ENCODE measurements around the gene LRRC71.

LRRC71 gene

DNA sequence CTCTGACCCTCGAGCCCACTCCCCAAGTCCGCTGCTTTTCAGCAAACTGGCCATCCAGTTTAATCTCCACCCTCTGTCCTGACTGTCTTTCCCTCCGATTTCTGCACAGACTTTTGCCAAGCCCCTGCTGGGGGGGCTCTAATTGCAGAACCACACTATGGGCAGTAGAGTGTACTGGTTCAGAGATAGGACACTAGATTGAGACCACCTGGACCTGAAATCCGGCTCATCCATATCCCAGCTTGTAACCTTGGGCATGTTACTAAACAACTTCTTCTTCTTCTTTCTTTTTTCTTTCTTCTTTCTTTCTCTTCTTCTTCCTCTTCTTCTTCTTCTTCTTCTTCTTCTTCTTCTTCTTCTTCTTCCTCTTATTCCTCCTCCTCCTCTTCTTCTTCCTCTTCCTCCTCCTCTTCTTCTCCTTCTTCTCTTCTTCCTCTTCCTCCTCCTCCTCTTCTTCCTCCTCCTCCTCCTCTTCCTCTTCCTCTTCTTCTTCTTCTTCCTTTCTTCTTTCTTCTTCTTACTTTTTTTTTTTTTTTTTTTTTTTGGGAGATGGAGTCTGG, 7.7 kb downstream of the LRRC71 start:
- Histone ChIP-seq H3K9ac (ENCODE audit: low read depth, low read length) (no peak overlapping the region), H4K20me1 (ENCODE audit: insufficient read depth, low read length) (peaks cover 4% of the 10 kb centered on the region; the same call in 1 of the 2 replicates), H3K9me3 (ENCODE audit: insufficient read depth, low read length, severe bottlenecking) (no peaks in the 10 kb centered on the region), H3K79me2 (ENCODE audit: insufficient read depth, low read length) (no peaks in the 10 kb centered on the region), H3K4me2 (ENCODE audit: insufficient read depth, low read length) (no peak overlapping the region), H3K27me3 (ENCODE audit: insufficient read depth, low read length, poor library complexity) (peaks cover 30% of the 10 kb centered on the region), H3K27ac (ENCODE audit: low read length) (no peak overlapping the region), H3K4me3 (ENCODE audit: low read depth in 1 of 2, low read length in 2 of 2) (no peak overlapping the region), H3K36me3 (ENCODE audit: insufficient read depth, low read length) (no peaks in the 10 kb centered on the region), H3K4me1 (ENCODE audit: insufficient read depth, low read length) (no peaks in the 10 kb centered on the region), H2AFZ (ENCODE audit: low read depth, low read length) (no peak overlapping the region)
- DNase-seq = no peak
- ATAC-seq (ENCODE audit: insufficient read depth, low read depth) = no peak
- TF ChIP-seq, protein P1, sequence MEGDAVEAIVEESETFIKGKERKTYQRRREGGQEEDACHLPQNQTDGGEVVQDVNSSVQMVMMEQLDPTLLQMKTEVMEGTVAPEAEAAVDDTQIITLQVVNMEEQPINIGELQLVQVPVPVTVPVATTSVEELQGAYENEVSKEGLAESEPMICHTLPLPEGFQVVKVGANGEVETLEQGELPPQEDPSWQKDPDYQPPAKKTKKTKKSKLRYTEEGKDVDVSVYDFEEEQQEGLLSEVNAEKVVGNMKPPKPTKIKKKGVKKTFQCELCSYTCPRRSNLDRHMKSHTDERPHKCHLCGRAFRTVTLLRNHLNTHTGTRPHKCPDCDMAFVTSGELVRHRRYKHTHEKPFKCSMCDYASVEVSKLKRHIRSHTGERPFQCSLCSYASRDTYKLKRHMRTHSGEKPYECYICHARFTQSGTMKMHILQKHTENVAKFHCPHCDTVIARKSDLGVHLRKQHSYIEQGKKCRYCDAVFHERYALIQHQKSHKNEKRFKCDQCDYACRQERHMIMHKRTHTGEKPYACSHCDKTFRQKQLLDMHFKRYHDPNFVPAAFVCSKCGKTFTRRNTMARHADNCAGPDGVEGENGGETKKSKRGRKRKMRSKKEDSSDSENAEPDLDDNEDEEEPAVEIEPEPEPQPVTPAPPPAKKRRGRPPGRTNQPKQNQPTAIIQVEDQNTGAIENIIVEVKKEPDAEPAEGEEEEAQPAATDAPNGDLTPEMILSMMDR (IDR thresholded peaks at IDR 0.05; ENCODE audit: borderline replicate concordance, extremely low read depth, low read length, poor library complexity, severe bottlenecking) = no peak
- no peak for TF ChIP-seq EZH2 (IDR thresholded peaks at IDR 0.05; ENCODE audit: borderline replicate concordance, low read depth, low read length, severe bottlenecking)

GRCh38 chr1:156929596-156930238, 9.3 kb downstream of the LRRC71 start:
- no peaks in the 10 kb centered on the region for H3K9me3 ChIP-seq (ENCODE audit: insufficient read depth, low read length, severe bottlenecking)
- TF ChIP-seq EZH2 (IDR thresholded peaks at IDR 0.05; ENCODE audit: borderline replicate concordance, low read depth, low read length, severe bottlenecking) = no peak
- TF ChIP-seq, protein P1 (IDR thresholded peaks at IDR 0.05; ENCODE audit: borderline replicate concordance, extremely low read depth, low read length, poor library complexity, severe bottlenecking) = no peak
- no peak overlapping the region for H3K9ac ChIP-seq (ENCODE audit: low read depth, low read length)

DNA sequence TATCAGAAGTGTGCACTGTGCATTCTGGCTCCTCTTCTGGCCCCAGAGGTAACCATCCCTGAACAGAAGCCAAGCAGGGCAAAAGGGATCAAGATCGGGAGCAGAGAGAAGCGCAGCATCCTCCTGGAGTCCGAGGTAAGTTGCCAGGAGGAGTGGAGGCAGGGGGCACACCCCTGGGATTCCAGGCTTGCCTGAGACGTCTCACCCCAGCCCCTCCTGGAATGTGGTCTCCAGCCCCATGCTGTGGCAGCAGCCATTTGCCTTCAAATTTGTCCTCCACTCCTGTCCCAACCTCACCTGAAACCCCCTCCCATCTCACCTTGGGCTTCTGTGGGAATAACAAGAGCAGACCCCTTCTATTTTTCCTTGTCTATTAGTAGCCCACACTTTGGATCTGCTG, 10.1 kb downstream of the LRRC71 start:
- no peaks in the 10 kb centered on the region for H3K36me3 ChIP-seq (ENCODE audit: insufficient read depth, low read length)
- no peaks in the 10 kb centered on the region for H3K4me1 ChIP-seq (ENCODE audit: insufficient read depth, low read length)
- no peak for TF ChIP-seq EZH2 (IDR thresholded peaks at IDR 0.05; ENCODE audit: borderline replicate concordance, low read depth, low read length, severe bottlenecking)
- TF ChIP-seq, protein P1 (IDR thresholded peaks at IDR 0.05; ENCODE audit: borderline replicate concordance, extremely low read depth, low read length, poor library complexity, severe bottlenecking) = no peak
- H3K27ac ChIP-seq (ENCODE audit: low read length) = no peak overlapping the region
- no peak overlapping the region for H3K4me3 ChIP-seq (ENCODE audit: low read depth in 1 of 2, low read length in 2 of 2)
- no peak overlapping the region for H2AFZ ChIP-seq (ENCODE audit: low read depth, low read length)
- H3K9ac ChIP-seq (ENCODE audit: low read depth, low read length) = no peak overlapping the region
- H3K4me2 ChIP-seq (ENCODE audit: insufficient read depth, low read length) = no peak overlapping the region
- H3K27me3 ChIP-seq (ENCODE audit: insufficient read depth, low read length, poor library complexity) = peaks cover 26% of the 10 kb centered on the region
- no peaks in the 10 kb centered on the region for H4K20me1 ChIP-seq (ENCODE audit: insufficient read depth, low read length)
- H3K9me3 ChIP-seq (ENCODE audit: insufficient read depth, low read length, severe bottlenecking) = no peaks in the 10 kb centered on the region
- no peaks in the 10 kb centered on the region for H3K79me2 ChIP-seq (ENCODE audit: insufficient read depth, low read length)
- DNase-seq (no peak), ATAC-seq (ENCODE audit: insufficient read depth, low read depth) (no peak)

More at GRCh38 chr1:156929596-156930238, 9.3 kb downstream of the LRRC71 start:
- peaks cover 4% of the 10 kb centered on the region; the same call in 1 of the 2 replicates for H4K20me1 ChIP-seq (ENCODE audit: insufficient read depth, low read length)
- H3K4me3 ChIP-seq (ENCODE audit: low read depth in 1 of 2, low read length in 2 of 2) = no peak overlapping the region
- ATAC-seq (ENCODE audit: insufficient read depth, low read depth) (no peak), DNase-seq (no peak)
- H2AFZ ChIP-seq (ENCODE audit: low read depth, low read length) = no peak overlapping the region
- peaks cover 30% of the 10 kb centered on the region for H3K27me3 ChIP-seq (ENCODE audit: insufficient read depth, low read length, poor library complexity)
- H3K4me2 ChIP-seq (ENCODE audit: insufficient read depth, low read length) = no peak overlapping the region
- no peaks in the 10 kb centered on the region for H3K4me1 ChIP-seq (ENCODE audit: insufficient read depth, low read length)
- H3K79me2 ChIP-seq (ENCODE audit: insufficient read depth, low read length) = no peaks in the 10 kb centered on the region
- no peak overlapping the region for H3K27ac ChIP-seq (ENCODE audit: low read length)
- H3K36me3 ChIP-seq (ENCODE audit: insufficient read depth, low read length) = no peaks in the 10 kb centered on the region
